HG02623 (cell line): ENCODE results near the gene ARHGAP15.
A peak's percentile ranks its signal among the peaks of the same experiment; 100 is the strongest.

Experiments used
- ATAC-seq: cut with Tn5 transposase; IDR thresholded peaks from one replicate; pipeline ENCODE4 v1.9.1; 2021; ENCODE audit warnings: moderate library complexity; ENCODE audit not compliant: unreplicated experiment

Gene ARHGAP15

GRCh38 chr2:143558665-143559064 lies 429.4 kb downstream of the ARHGAP15 start:
- no peak for ATAC-seq

GRCh38 chr2:143559147-143559546 lies 429.9 kb downstream of the ARHGAP15 start:
- ATAC-seq: no peak

- ATAC-seq: no peak
Measured at GRCh38 chr2:143560724-143561123, 431.5 kb downstream of the ARHGAP15 start.

GRCh38 chr2:143564419-143564818 lies 435.2 kb downstream of the ARHGAP15 start:
- ATAC-seq: peak; percentile 87

- no peak for ATAC-seq
Measured at GRCh38 chr2:143571747-143572146, 442.5 kb downstream of the ARHGAP15 start.

- ATAC-seq: no peak
Measured at GRCh38 chr2:143572421-143572820, 443.2 kb downstream of the ARHGAP15 start.

- no peak for ATAC-seq
Measured at GRCh38 chr2:143574069-143574468, 444.9 kb downstream of the ARHGAP15 start.

- ATAC-seq: no peak
Measured at GRCh38 chr2:143575340-143575739, 446.1 kb downstream of the ARHGAP15 start.

- no peak for ATAC-seq
Measured at GRCh38 chr2:143577489-143577888, 448.3 kb downstream of the ARHGAP15 start.

- ATAC-seq: no peak
Measured at GRCh38 chr2:143579456-143579855, 450.2 kb downstream of the ARHGAP15 start.

GRCh38 chr2:143581134-143581533 lies 451.9 kb downstream of the ARHGAP15 start:
- ATAC-seq: no peak

- ATAC-seq: no peak
Measured at GRCh38 chr2:143582046-143582747, 453.0 kb downstream of the ARHGAP15 start.

GRCh38 chr2:143584936-143585335 lies 455.7 kb downstream of the ARHGAP15 start:
- no peak for ATAC-seq

- ATAC-seq: no peak
Measured at GRCh38 chr2:143586119-143586518, 456.9 kb downstream of the ARHGAP15 start.

- no peak for ATAC-seq
Measured at GRCh38 chr2:143588746-143589145, 459.5 kb downstream of the ARHGAP15 start.

GRCh38 chr2:143594161-143594560 lies 464.9 kb downstream of the ARHGAP15 start:
- no peak for ATAC-seq

GRCh38 chr2:143594745-143595144 lies 465.5 kb downstream of the ARHGAP15 start:
- ATAC-seq: no peak

- ATAC-seq: no peak
Measured at GRCh38 chr2:143600116-143600515, 470.9 kb downstream of the ARHGAP15 start.

GRCh38 chr2:143601828-143602227 lies 472.6 kb downstream of the ARHGAP15 start:
- no peak for ATAC-seq

- ATAC-seq: no peak
Measured at GRCh38 chr2:143603035-143603655, 473.9 kb downstream of the ARHGAP15 start.

GRCh38 chr2:143603846-143604565 lies 474.8 kb downstream of the ARHGAP15 start:
- no peak for ATAC-seq

- ATAC-seq: no peak
Measured at GRCh38 chr2:143604566-143604959, 475.3 kb downstream of the ARHGAP15 start.
